HEK293 (cell line): Measurements from ENCODE around the gene E2F4.
A peak's percentile ranks its signal among the peaks of the same experiment; 100 is the strongest.

Source experiments
- CTCF ChIA-PET: fragments of 350-600 bp; formaldehyde crosslinking; extraction: SDS; loops from one replicate; lab custom pipeline; 2021; ENCODE audit warnings: antibody characterized with exemption; lab: Yijun Ruan, JAX
- POLR2A ChIA-PET: fragments of 300-600 bp; formaldehyde crosslinking; extraction: SDS; loops from one replicate; lab custom pipeline; 2020; ENCODE audit warnings: antibody characterized with exemption, inconsistent platforms; lab: Yijun Ruan, JAX
- H3K27ac ChIP-seq: fragments of 200-500 bp; sonication (Bioruptor generic); 2 replicates; pipeline ENCODE4 v1.5.1; 2014; ENCODE audit warnings: low read depth, low read length, control low read depth, inconsistent platforms; ENCODE audit errors: extremely low read depth
- H3K36me3 ChIP-seq, 2 experiments: fragments of 200-500 bp in 1 of 2; sonication (Bioruptor generic) in 1 of 2; 1 replicate in 1 of 2; 2 replicates in 1 of 2; pipeline ENCODE4 v1.5.1; 2014 to 2017; ENCODE audit warnings: inconsistent platforms in 2 of 2, low read length in 2 of 2; ENCODE audit not compliant: control insufficient read depth in 2 of 2, insufficient read depth in 1 of 2
- H3K4me1 ChIP-seq: fragments of 200-500 bp; sonication (Bioruptor generic); 2 replicates; pipeline ENCODE4 v1.5.1; 2014; ENCODE audit warnings: mild to moderate bottlenecking, low read length, inconsistent platforms; ENCODE audit not compliant: control insufficient read depth, insufficient read depth
- H3K4me3 ChIP-seq: 2 replicates; pipeline ENCODE4 v1.5.1; 2011; ENCODE audit warnings: low read depth, mild to moderate bottlenecking, control low read depth, low read length, moderate library complexity
- H3K9me3 ChIP-seq: fragments of 200-500 bp; sonication (Bioruptor generic); 2 replicates; pipeline ENCODE4 v1.5.1; 2014; ENCODE audit warnings: low read depth, low read length, inconsistent platforms; ENCODE audit not compliant: control insufficient read depth, insufficient read depth
- GFI1B ChIP-seq: fragments of 450-650 bp; formaldehyde crosslinking; IDR thresholded peaks from 2 replicates; pipeline ENCODE4 v1.5.1; 2016; ENCODE audit warnings: missing biosample characterization, missing genetic modification characterization
- GLI4 ChIP-seq: fragments of 450-650 bp; formaldehyde crosslinking; IDR thresholded peaks from 2 replicates; pipeline ENCODE4 v1.5.1; 2016; ENCODE audit warnings: missing biosample characterization, missing genetic modification characterization
- KLF1 ChIP-seq: fragments of 450-650 bp; formaldehyde crosslinking; IDR thresholded peaks from 2 replicates; pipeline ENCODE4 v1.5.1; 2016; ENCODE audit warnings: missing biosample characterization, missing genetic modification characterization
- KLF8 ChIP-seq: fragments of 450-650 bp; formaldehyde crosslinking; IDR thresholded peaks from 2 replicates; pipeline ENCODE4 v1.5.1; 2016; ENCODE audit warnings: missing biosample characterization, missing genetic modification characterization
- OSR2 ChIP-seq: fragments of 450-650 bp; formaldehyde crosslinking; IDR thresholded peaks from 2 replicates; pipeline ENCODE4 v1.5.1; 2016; ENCODE audit warnings: missing biosample characterization, missing genetic modification characterization
- REPIN1 ChIP-seq: fragments of 450-650 bp; formaldehyde crosslinking; IDR thresholded peaks from 2 replicates; pipeline ENCODE4 v1.5.1; 2017; ENCODE audit warnings: missing biosample characterization, missing genetic modification characterization, low read depth
- SP3 ChIP-seq: fragments of 450-650 bp; formaldehyde crosslinking; IDR thresholded peaks from 2 replicates; pipeline ENCODE4 v1.5.1; 2016; ENCODE audit warnings: missing biosample characterization, missing genetic modification characterization
- YY1 ChIP-seq: fragments of 450-650 bp; formaldehyde crosslinking; IDR thresholded peaks from 2 replicates; pipeline ENCODE4 v1.5.1; 2018; ENCODE audit warnings: missing biosample characterization, missing genetic modification characterization
- ZBTB48 ChIP-seq: fragments of 450-650 bp; formaldehyde crosslinking; IDR thresholded peaks from 2 replicates; pipeline ENCODE4 v1.5.1; 2016; ENCODE audit warnings: missing biosample characterization, missing genetic modification characterization
- ZNF121 ChIP-seq: fragments of 450-650 bp; formaldehyde crosslinking; IDR thresholded peaks from 2 replicates; pipeline ENCODE4 v1.5.1; 2016; ENCODE audit warnings: missing biosample characterization, missing genetic modification characterization
- ZNF223 ChIP-seq: fragments of 450-650 bp; formaldehyde crosslinking; IDR thresholded peaks from 2 replicates; pipeline ENCODE4 v1.5.1; 2016; ENCODE audit warnings: missing biosample characterization, missing genetic modification characterization
- ZNF23 ChIP-seq: fragments of 450-650 bp; formaldehyde crosslinking; IDR thresholded peaks from 2 replicates; pipeline ENCODE4 v1.5.1; 2016; ENCODE audit warnings: missing biosample characterization, missing genetic modification characterization, borderline replicate concordance
- ZNF354C ChIP-seq: fragments of 450-650 bp; formaldehyde crosslinking; IDR thresholded peaks from 2 replicates; pipeline ENCODE4 v1.5.1; 2016; ENCODE audit warnings: missing biosample characterization, missing genetic modification characterization, low read depth, borderline replicate concordance
- ZNF501 ChIP-seq: fragments of 450-650 bp; formaldehyde crosslinking; IDR thresholded peaks from 2 replicates; pipeline ENCODE4 v1.5.1; 2016; ENCODE audit warnings: missing biosample characterization, missing genetic modification characterization
- ZNF544 ChIP-seq: fragments of 450-650 bp; formaldehyde crosslinking; IDR thresholded peaks from 2 replicates; pipeline ENCODE4 v1.5.0; 2017; ENCODE audit warnings: missing biosample characterization, missing genetic modification characterization
- ZNF658 ChIP-seq: fragments of 450-650 bp; formaldehyde crosslinking; IDR thresholded peaks from 2 replicates; pipeline ENCODE4; 2016; ENCODE audit warnings: missing biosample characterization, missing genetic modification characterization
- TF ChIP-seq, protein P1 (sequence below): fragments of 450-650 bp; formaldehyde crosslinking; IDR thresholded peaks from 2 replicates; pipeline ENCODE4 v1.5.1; 2016; ENCODE audit warnings: missing biosample characterization, missing genetic modification characterization, low read depth
- TF ChIP-seq, protein P2 (sequence below): fragments of 450-650 bp; formaldehyde crosslinking; IDR thresholded peaks from 2 replicates; pipeline ENCODE4 v1.5.1; 2016; ENCODE audit warnings: missing biosample characterization, missing genetic modification characterization

E2F4 gene

DNA sequence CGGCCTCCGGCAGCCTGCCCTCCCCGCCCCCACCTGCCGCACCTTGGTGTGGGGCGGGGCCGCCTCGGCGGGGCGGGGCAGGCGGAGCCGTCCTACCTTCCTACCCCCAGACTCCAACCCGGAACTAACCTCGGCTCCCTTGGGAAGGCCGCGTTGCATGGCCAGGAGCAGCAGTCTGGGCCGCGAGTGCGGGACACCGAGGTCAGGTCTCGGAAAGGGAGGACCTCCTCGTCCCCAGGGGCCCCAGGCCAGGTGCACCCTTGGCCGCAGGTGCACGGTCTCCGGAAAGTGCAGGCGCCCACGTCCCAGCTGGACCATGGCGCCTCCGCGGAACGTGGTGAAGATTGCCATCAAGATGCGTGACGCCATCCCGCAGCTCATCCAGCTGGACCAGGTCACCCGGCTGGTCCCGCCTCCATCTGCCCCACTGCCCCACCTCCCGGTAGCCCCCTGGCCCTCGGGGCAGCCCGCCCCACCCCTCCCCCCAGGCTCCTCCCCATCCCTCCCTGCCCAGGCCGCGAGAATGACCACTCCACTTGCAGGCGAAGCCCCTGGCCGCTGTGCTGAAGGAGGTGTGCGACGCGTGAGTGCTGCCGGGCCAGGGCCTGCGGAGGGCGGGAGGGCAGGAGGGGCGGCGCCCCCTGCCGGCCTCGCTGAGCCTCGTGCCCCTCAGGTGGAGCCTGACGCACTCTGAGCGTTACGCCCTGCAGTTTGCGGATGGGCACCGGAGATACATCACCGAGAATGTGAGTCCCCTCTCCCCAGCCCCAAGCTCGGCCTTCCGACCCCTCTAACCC, 7.3 kb downstream of the E2F4 start, which contains the start of gene ELMO3:
Gene ELMO3 (plus strand): TSS at position 121 of the 797 bp plus-strand sequence. CDS start 196 bp downstream, at position 317.
- CTCF ChIA-PET: interaction anchor here (0.7 to 2.2 kb wide), 3 partner anchors 9 to 26 kb away, joined by 3 to 7 read pairs (median 4); no protein-coding TSS in a partner anchor
- Histone ChIP-seq H3K27ac (no peak within 1 kb of the TSS), H3K4me1 (no peaks in the 10 kb centered on the region), H3K36me3 (peaks cover 7 to 89% of the 10 kb centered on the region in 2 experiments; a peak in 2 of 3 replicates), H3K4me3 (no peak within 1 kb of the TSS), H3K9me3 (no peaks in the 10 kb centered on the region)
- TF ChIP-seq OSR2 (tag by site-specific recombination) (no peak), YY1 (tag by site-specific recombination) (no peak), ZNF658 (tag by site-specific recombination) (no peak), ZNF501 (tag by site-specific recombination) (no peak), GLI4 (tag by site-specific recombination) (no peak), ZNF23 (tag by site-specific recombination) (no peak), REPIN1 (tag by site-specific recombination) (no peak), ZNF121 (tag by site-specific recombination) (no peak), ZNF354C (tag by site-specific recombination) (no peak), GFI1B (tag by site-specific recombination) (no peak), KLF8 (tag by site-specific recombination) (peak; percentile 59; the same call in 1 of the 2 replicates), ZNF223 (tag by site-specific recombination) (no peak), SP3 (tag by site-specific recombination) (no peak), KLF1 (peak; percentile 59)
- TF ChIP-seq, protein P1, sequence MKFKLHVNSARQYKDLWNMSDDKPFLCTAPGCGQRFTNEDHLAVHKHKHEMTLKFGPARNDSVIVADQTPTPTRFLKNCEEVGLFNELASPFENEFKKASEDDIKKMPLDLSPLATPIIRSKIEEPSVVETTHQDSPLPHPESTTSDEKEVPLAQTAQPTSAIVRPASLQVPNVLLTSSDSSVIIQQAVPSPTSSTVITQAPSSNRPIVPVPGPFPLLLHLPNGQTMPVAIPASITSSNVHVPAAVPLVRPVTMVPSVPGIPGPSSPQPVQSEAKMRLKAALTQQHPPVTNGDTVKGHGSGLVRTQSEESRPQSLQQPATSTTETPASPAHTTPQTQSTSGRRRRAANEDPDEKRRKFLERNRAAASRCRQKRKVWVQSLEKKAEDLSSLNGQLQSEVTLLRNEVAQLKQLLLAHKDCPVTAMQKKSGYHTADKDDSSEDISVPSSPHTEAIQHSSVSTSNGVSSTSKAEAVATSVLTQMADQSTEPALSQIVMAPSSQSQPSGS: no peak
- TF ChIP-seq, protein P2, sequence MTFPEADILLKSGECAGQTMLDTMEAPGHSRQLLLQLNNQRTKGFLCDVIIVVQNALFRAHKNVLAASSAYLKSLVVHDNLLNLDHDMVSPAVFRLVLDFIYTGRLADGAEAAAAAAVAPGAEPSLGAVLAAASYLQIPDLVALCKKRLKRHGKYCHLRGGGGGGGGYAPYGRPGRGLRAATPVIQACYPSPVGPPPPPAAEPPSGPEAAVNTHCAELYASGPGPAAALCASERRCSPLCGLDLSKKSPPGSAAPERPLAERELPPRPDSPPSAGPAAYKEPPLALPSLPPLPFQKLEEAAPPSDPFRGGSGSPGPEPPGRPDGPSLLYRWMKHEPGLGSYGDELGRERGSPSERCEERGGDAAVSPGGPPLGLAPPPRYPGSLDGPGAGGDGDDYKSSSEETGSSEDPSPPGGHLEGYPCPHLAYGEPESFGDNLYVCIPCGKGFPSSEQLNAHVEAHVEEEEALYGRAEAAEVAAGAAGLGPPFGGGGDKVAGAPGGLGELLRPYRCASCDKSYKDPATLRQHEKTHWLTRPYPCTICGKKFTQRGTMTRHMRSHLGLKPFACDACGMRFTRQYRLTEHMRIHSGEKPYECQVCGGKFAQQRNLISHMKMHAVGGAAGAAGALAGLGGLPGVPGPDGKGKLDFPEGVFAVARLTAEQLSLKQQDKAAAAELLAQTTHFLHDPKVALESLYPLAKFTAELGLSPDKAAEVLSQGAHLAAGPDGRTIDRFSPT: no peak
- POLR2A ChIA-PET: interaction anchor here (0.6 to 2.1 kb wide), 5 partner anchors 8 to 87 kb away, joined by 3 to 11 read pairs (median 3); partner anchors contain the start of gene TMEM208

DNA sequence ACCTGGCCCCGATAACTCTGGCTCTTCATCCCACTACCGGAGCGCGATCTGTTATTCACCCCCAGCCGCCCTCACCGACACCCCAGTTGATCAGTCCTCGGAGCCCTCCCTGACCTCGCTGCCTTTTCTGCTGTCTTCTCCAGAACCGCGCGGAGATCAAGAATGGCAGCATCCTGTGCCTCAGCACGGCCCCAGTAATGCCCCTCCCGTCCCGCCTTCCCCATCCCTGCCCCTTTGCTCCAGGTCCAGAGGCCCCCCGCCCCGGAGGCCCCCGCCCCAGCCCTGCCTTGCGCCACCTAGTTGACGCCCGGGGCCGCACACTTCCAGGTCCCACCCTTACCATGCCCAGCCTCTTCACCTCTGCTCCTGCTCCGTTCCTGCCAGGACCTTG, 7.8 kb downstream of the E2F4 start:
- H3K4me1 ChIP-seq: no peaks in the 10 kb centered on the region
- CTCF ChIA-PET: no interaction called here
- TF ChIP-seq KLF1: peak; percentile 39
- no peak for TF ChIP-seq ZNF544
- no peak for TF ChIP-seq ZBTB48 (tag by site-specific recombination)
- TF ChIP-seq ZNF658 (tag by site-specific recombination): no peak
- no peak overlapping the region for H3K27ac ChIP-seq
- no peaks in the 10 kb centered on the region for H3K9me3 ChIP-seq
- peaks cover 6 to 85% of the 10 kb centered on the region in 2 experiments; a peak in 2 of 3 replicates for H3K36me3 ChIP-seq
- no peak overlapping the region for H3K4me3 ChIP-seq
- POLR2A ChIA-PET: interaction anchor here (1.5 kb wide), 1 partner anchor 27 kb away, joined by 4 read pairs; the partner anchor contains the start of gene TMEM208
